ENCODE results near the gene ACAA1. TPM values are rescaled to one million over a fixed set of nuclear protein-coding genes. Genes with fewer than 3 reads are reported as not detected.

Gene ACAA1
- total and polyA plus RNA-seq, 9 donors: 27.1 to 50.4 (median 42.7) TPM

- no peak for TF ChIP-seq POLR2A (IDR thresholded peaks at IDR 0.05)
- TF ChIP-seq EP300 (IDR thresholded peaks at IDR 0.05): no peak
- no peak for TF ChIP-seq CTCF (IDR thresholded peaks at IDR 0.05)
- no peaks in the 10 kb centered on the region for H3K4me1 ChIP-seq (ENCODE audit: insufficient read depth)
- no peak overlapping the region for H3K4me3 ChIP-seq
- intact Hi-C loops (cut with DNase I): no loop called here
- H3K36me3 ChIP-seq: no peaks in the 10 kb centered on the region
- H3K9me3 ChIP-seq: no peaks in the 10 kb centered on the region
- H3K27me3 ChIP-seq: no peaks in the 10 kb centered on the region
- no peak overlapping the region for H3K27ac ChIP-seq
- DNase-seq: no peak
- 79 to 87% (median 79%) methylated on average over 19 of the region's 19 CpGs for WGBS, 3 donors
These were observed 39.2 kb downstream of the ACAA1 start for GRCh38 chr3:38097446-38098375.

- no peaks in the 10 kb centered on the region for H3K27me3 ChIP-seq
- no peak for TF ChIP-seq POLR2A (IDR thresholded peaks at IDR 0.05)
- no peak for TF ChIP-seq EP300 (IDR thresholded peaks at IDR 0.05)
- no peak for TF ChIP-seq CTCF (IDR thresholded peaks at IDR 0.05)
- no peak overlapping the region for H3K4me3 ChIP-seq
- 73 to 79% (median 78%) methylated on average over 5 to 6 of the region's 6 CpGs for WGBS, 3 donors
- no peaks in the 10 kb centered on the region for H3K36me3 ChIP-seq
- no peaks in the 10 kb centered on the region for H3K4me1 ChIP-seq (ENCODE audit: insufficient read depth)
- no peak overlapping the region for H3K27ac ChIP-seq
- no peak for DNase-seq
- intact Hi-C loops (cut with DNase I): no loop called here
- H3K9me3 ChIP-seq: no peaks in the 10 kb centered on the region
These were observed 41.1 kb downstream of the ACAA1 start for GRCh38 chr3:38095669-38096483.

GRCh38 chr3:38094999-38095398, 41.9 kb downstream of the ACAA1 start:
- Histone ChIP-seq H3K9me3 (no peaks in the 10 kb centered on the region), H3K27me3 (no peaks in the 10 kb centered on the region), H3K4me1 (ENCODE audit: insufficient read depth) (no peaks in the 10 kb centered on the region), H3K27ac (no peak overlapping the region), H3K36me3 (no peaks in the 10 kb centered on the region), H3K4me3 (no peak overlapping the region)
- intact Hi-C loops (cut with DNase I): no loop called here
- no peak for TF ChIP-seq CTCF (IDR thresholded peaks at IDR 0.05)
- no peak for TF ChIP-seq POLR2A (IDR thresholded peaks at IDR 0.05)
- no peak for TF ChIP-seq EP300 (IDR thresholded peaks at IDR 0.05)
- no peak for DNase-seq
- WGBS, 3 donors: 86 to 89% (median 87%) methylated on average over 3 of the region's 3 CpGs

- 73 to 86% (median 86%) methylated on average over 3 of the region's 3 CpGs for WGBS, 3 donors
- no peak for DNase-seq
- no peak overlapping the region for H3K4me3 ChIP-seq
- no peaks in the 10 kb centered on the region for H3K36me3 ChIP-seq
- no peaks in the 10 kb centered on the region for H3K4me1 ChIP-seq (ENCODE audit: insufficient read depth)
- TF ChIP-seq CTCF (IDR thresholded peaks at IDR 0.05) (no peak), EP300 (IDR thresholded peaks at IDR 0.05) (no peak), POLR2A (IDR thresholded peaks at IDR 0.05) (no peak)
- no peaks in the 10 kb centered on the region for H3K9me3 ChIP-seq
- H3K27ac ChIP-seq: no peak overlapping the region
- no peaks in the 10 kb centered on the region for H3K27me3 ChIP-seq
- intact Hi-C loops (cut with DNase I): no loop called here
These were observed 46.5 kb downstream of the ACAA1 start for GRCh38 chr3:38090453-38090852.

Measured in ovary (tissue), 9 donors.